Muscle layer of duodenum (tissue), 2 donors: Measurements from ENCODE around the gene ZDHHC9.
"Not testable (repeated sequence)": the region's sequence is repeated elsewhere in the genome, so short reads cannot be mapped to it uniquely, and the experiment has no call there.

Experiments used
- H3K27ac ChIP-seq: one replicate; pipeline ENCODE4 v1.7.0; 2013; ENCODE audit warnings: mild to moderate bottlenecking, low read length
- H3K27me3 ChIP-seq: one replicate; pipeline ENCODE4 v1.7.0; 2013; ENCODE audit warnings: low read depth, mild to moderate bottlenecking, control low read depth, low read length
- H3K36me3 ChIP-seq, 2 donors: one replicate each; pipeline ENCODE4 v1.7.0; 2013; ENCODE audit warnings: low read length in 2 of 2, control low read depth in 1 of 2, mild to moderate bottlenecking in 1 of 2; ENCODE audit not compliant: insufficient read depth in 2 of 2, control insufficient read depth in 1 of 2
- H3K4me1 ChIP-seq, 2 donors: one replicate each; pipeline ENCODE4 v1.7.0; 2013; ENCODE audit warnings: low read length in 2 of 2, mild to moderate bottlenecking in 2 of 2, control low read depth in 1 of 2, moderate library complexity in 1 of 2; ENCODE audit not compliant: insufficient read depth in 2 of 2, control insufficient read depth in 1 of 2
- H3K4me3 ChIP-seq, 2 donors: one replicate each; pipeline ENCODE4 v1.7.0; 2013; ENCODE audit warnings: low read length in 2 of 2, low read depth in 1 of 2, mild to moderate bottlenecking in 1 of 2
- H3K9me3 ChIP-seq, 2 donors: one replicate each; pipeline ENCODE4 v1.7.0; 2013; ENCODE audit warnings: low read length in 2 of 2, control low read depth in 1 of 2, mild to moderate bottlenecking in 1 of 2; ENCODE audit not compliant: control insufficient read depth in 1 of 2
- donor health status: healthy.

The ZDHHC9 gene

DNA sequence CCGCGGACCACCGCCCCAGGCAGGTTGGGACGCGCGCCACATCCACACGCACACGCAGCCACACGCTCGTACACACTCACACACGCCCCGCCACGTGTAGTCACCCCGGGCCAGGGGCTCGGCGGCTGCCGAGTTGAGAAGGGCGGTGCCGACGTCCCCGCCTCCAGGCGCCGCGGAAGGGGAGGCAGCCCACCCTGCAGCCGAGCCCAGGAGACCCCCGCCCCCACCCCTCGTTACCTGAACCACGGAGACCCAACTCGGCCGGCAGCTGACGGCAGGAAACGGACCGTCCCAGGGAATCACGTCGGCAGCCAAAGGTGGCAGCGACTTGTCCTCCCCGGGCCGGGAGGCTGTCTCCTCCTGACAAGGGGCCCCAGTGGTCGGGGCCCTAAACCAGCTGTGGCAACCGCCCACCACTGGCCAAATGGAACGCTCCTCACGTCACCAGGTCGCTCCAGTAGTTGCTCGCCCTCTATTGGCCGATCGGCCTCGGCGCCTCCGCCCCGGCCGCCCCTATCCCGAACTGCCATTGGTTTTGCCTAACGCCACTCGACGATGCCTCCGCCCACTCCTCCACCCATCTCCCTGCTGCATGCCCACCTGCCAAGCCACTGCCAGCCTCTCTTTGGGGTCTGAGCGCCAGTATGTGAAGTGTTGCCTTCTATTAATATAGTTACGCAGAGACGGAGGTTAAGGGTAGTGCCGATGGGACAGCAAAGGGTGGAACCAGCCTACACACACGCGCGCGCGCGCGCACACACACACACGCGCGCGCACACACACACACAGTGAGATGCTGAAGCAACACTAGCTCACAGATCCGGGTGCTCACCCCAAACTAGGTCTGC, at the start of gene ZDHHC9:
TSS of gene ZDHHC9 (minus strand) at position 428 of the 848 bp plus-strand sequence. CDS start 1,941 bp downstream, outside the sequence.
- Histone ChIP-seq H3K9me3 (no peaks in the 10 kb centered on the region), H3K27me3 (no peaks in the 10 kb centered on the region), H3K4me3 (peak within 1 kb of the TSS; percentile 73 to 76), H3K4me1 (peaks cover 0 to 3% of the 10 kb centered on the region in 2 donors), H3K27ac (peak within 1 kb of the TSS; percentile 67), H3K36me3 (peaks cover 0 to 5% of the 10 kb centered on the region in 2 donors)

- no peaks in the 10 kb centered on the region for H3K36me3 ChIP-seq
- H3K4me1 ChIP-seq = no peaks in the 10 kb centered on the region
- no peaks in the 10 kb centered on the region for H3K27me3 ChIP-seq
- H3K27ac ChIP-seq = no peak overlapping the region
- no peaks in the 10 kb centered on the region for H3K9me3 ChIP-seq
- H3K4me3 ChIP-seq = no peak overlapping the region
Measured at GRCh38 chrX:129877401-129877800, 33.7 kb upstream of the ZDHHC9 start.

GRCh38 chrX:129876771-129877305, 33.2 kb upstream of the ZDHHC9 start:
- no peaks in the 10 kb centered on the region for H3K27me3 ChIP-seq
- no peak overlapping the region for H3K27ac ChIP-seq
- no peaks in the 10 kb centered on the region for H3K36me3 ChIP-seq
- H3K9me3 ChIP-seq = no peaks in the 10 kb centered on the region
- no peaks in the 10 kb centered on the region for H3K4me1 ChIP-seq
- H3K4me3 ChIP-seq = no peak overlapping the region

DNA sequence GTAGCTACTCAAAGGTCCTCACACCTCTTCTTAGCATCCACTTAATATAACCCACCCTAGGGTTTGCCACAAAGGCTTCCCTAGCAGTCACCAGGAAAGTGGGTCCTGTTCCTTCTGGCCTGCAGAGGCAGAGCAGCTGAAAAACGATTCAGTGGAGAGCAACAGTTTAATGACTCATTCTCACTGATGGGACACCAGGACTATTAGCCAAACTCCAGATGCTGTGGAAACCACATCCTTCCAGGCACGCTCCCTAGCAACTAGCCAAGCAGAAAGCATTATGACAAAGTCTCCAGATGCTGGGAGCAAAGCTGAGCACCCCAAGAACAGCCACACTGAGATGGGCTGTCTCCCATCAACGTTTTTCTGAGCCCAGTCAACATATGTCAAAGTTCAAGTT, 32.0 kb upstream of the ZDHHC9 start:
- Histone ChIP-seq H3K4me1 (no peaks in the 10 kb centered on the region), H3K9me3 (no peaks in the 10 kb centered on the region), H3K27ac (no peak overlapping the region), H3K36me3 (no peaks in the 10 kb centered on the region), H3K4me3 (no peak overlapping the region), H3K27me3 (no peaks in the 10 kb centered on the region)

- H3K27ac ChIP-seq = no peak overlapping the region
- no peaks in the 10 kb centered on the region for H3K27me3 ChIP-seq
- H3K4me3 ChIP-seq = no peak overlapping the region
- H3K4me1 ChIP-seq = no peaks in the 10 kb centered on the region
- H3K36me3 ChIP-seq = no peaks in the 10 kb centered on the region
- no peaks in the 10 kb centered on the region for H3K9me3 ChIP-seq
Measured at GRCh38 chrX:129872524-129872923, 28.8 kb upstream of the ZDHHC9 start.

DNA sequence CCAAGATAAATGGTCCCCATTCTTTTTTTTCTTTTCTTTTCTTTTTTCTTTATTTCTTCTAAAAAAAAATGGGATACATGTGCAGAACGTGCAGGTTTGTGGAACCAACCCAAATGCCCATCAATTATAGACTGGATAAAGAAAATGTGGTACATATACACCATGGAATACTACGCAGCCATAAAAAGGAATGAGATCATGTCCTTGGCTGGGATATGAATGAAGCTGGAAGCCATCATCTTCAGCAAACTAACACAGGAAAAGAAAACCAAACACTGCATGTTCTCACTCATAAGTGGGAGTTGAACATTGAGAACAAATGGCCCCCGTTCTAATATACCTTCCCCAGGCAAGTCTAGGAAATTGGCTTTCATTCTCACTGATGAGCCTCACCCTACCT, 22.6 kb upstream of the ZDHHC9 start:
- not testable (repeated sequence) for H3K27ac ChIP-seq, H3K36me3 ChIP-seq, H3K4me3 ChIP-seq, H3K4me1 ChIP-seq, H3K27me3 ChIP-seq, H3K9me3 ChIP-seq

GRCh38 chrX:129859134-129859533, 15.4 kb upstream of the ZDHHC9 start:
- not testable (repeated sequence) for H3K27me3 ChIP-seq, H3K36me3 ChIP-seq, H3K27ac ChIP-seq, H3K4me1 ChIP-seq, H3K4me3 ChIP-seq, H3K9me3 ChIP-seq

DNA sequence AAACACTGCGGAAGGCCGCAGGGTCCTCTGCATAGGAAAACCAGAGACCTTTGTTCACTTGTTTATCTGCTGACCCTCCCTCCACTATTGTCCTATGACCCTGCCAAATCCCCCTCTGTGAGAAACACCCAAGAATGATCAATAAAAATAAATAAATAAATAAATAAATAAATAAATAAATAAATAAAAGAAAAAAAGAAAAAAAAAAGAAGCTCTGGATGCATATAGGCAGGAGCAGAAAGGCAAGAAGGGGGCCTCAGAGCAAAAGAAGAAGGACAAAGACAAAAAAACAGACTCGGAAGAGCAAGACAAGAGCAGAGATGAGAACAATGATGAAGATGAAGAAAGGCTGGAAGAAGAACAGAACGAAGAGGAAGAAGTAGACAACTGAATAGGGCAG, 8.1 kb upstream of the ZDHHC9 start:
- H3K36me3 ChIP-seq, H3K4me1 ChIP-seq, H3K27me3 ChIP-seq, H3K9me3 ChIP-seq, H3K27ac ChIP-seq, H3K4me3 ChIP-seq: not testable (repeated sequence)

DNA sequence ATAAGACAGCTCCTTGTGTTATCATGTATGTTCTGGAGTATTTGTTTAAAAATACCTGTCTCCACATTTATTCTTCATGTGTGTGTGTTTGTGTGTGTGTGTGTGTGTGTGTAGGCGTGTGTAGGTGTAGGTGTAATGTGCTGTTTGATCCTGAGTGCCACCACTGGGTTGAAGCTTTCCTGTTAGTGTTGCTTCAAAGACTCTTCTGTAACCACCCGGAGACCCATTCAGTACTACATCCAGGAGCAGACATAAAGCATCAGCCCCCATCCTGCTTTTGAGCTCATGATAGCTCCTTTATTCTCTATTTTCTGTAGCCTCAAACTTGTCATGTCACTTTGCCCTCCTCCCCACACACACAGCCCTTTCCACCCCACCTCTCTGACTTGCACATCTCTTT, 3.0 kb upstream of the ZDHHC9 start:
- Histone ChIP-seq H3K4me3 (no peak overlapping the region), H3K27me3 (no peaks in the 10 kb centered on the region), H3K9me3 (no peaks in the 10 kb centered on the region), H3K36me3 (no peaks in the 10 kb centered on the region), H3K4me1 (peaks cover 0 to 3% of the 10 kb centered on the region in 2 donors), H3K27ac (no peak overlapping the region)

DNA sequence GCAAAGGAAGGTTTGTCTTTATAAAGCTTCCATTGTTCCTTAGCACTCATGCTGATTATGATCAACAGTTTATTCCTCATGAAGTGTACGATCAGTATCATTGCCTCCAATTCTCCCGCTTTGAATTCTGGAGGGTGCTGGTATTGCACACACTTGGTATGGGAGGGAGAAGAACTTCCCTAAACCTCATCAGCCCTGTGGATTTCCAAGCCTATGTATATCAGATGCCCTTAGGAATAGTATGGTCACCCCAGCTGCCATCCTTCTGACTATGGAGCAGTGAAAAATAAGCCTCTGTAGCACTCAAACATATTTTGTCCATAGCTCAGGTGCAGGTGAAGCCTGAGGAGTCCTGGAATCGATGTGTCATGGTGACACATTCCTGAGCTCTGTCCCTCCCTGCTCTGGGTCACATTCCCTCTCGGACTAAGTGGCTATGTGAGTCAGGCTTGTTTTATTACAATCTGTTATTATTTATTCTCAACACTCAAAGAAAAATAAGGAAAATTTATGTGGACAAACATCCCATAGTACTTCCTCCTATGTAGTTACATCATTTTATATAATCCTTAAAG, 2.0 kb upstream of the ZDHHC9 start:
- no peak overlapping the region for H3K4me3 ChIP-seq
- H3K27me3 ChIP-seq = no peaks in the 10 kb centered on the region
- no peak overlapping the region for H3K27ac ChIP-seq
- peaks cover 0 to 5% of the 10 kb centered on the region in 2 donors for H3K36me3 ChIP-seq
- H3K9me3 ChIP-seq = no peaks in the 10 kb centered on the region
- H3K4me1 ChIP-seq = peaks cover 0 to 3% of the 10 kb centered on the region in 2 donors

GRCh38 chrX:129843209-129843458, 552 bp downstream of the ZDHHC9 start:
- Histone ChIP-seq H3K4me3 (peak overlapping the region; percentile 73 to 76), H3K36me3 (peaks cover 0 to 5% of the 10 kb centered on the region in 2 donors), H3K27me3 (no peaks in the 10 kb centered on the region), H3K9me3 (no peaks in the 10 kb centered on the region), H3K27ac (peak overlapping the region; percentile 67), H3K4me1 (peaks cover 0 to 3% of the 10 kb centered on the region in 2 donors)
